ENCODE results near the gene SPC25.
"Not testable (repeated sequence)": the region's sequence is repeated elsewhere in the genome, so short reads cannot be mapped to it uniquely, and the experiment has no call there.

SPC25 gene, protein sequence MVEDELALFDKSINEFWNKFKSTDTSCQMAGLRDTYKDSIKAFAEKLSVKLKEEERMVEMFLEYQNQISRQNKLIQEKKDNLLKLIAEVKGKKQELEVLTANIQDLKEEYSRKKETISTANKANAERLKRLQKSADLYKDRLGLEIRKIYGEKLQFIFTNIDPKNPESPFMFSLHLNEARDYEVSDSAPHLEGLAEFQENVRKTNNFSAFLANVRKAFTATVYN

DNA sequence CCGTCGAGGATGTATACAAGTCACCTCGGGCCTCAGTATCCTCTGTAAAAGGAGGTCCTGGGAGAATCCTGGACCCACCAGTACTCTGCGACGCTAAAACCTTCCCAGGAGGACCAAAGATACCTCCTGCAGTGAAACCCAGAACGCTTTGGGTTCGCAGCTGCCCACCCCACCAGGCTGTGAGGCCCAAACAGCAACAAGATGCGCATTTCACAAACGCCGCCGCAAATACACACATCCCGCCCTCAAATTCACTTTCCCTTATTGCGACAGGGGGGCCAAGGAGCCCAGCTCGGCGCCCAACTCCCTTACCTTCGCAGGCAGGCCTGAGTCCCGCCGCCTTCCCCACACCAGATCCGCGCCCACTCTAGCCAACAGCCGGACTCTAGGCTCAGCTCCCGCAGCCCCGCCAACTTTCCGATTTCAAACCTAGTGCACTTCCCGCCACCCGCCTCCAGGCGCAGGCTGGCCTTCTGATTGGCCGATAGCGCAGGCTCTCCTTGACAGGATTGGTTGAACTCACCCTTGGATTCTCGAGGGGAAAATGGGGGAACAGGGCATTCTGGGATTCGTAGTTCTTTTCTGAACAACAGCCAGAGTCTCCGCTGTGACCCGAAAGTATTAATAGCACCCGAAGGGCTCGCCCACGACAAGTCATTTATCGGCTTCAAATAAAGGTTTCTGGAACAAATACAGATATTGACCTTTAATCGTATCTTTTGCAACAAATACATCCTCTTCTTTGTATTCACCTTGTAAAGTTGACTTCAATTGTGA is at the start of gene SPC25:
Gene SPC25, minus strand, starts transcription at position 425 of the 777 bp plus-strand sequence. CDS start 911 bp downstream, outside the sequence.
- peak; percentile 87 for DNase-seq (ENCODE audit: low spot score)

DNA sequence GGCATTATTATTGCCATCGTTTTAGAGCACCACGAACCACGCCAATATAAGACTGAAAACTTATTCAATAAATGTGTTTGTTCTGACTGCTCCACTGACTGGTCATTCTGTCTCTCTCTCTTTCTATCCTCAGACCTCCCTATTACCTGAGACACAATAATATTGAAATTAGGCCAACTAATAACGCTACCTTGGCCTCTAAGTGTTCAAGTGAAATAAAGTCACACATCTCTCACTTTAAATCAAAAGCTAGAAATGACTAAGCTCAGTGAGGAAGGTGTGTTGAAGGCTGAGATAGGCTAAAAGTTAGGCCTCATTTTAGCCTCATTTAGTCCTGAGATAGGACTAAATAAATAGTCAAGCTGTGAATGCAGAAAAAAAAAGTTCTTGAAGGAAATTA is 49.7 kb upstream of the SPC25 start:
- no peak for DNase-seq (ENCODE audit: low spot score)

DNA sequence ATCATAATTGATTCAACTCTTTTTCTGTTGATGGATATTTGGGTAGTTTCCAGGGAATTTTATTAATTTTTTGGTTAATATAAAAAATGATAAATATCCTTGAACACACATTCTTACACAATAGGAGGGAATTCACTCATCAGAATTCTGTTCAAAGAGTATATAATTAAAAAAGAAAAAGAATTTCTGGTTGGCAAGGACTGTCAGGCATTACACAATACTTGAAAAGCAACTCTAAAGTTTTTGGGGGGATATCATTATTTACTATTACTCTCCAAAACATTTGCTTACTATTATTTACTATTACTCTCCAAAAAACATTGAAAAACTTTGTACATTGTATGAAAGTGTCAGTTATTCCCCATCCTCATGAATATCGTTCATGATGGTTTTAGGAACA is 48.8 kb upstream of the SPC25 start:
- DNase-seq (ENCODE audit: low spot score): no peak

GRCh38 chr2:168935810-168936581 is 45.8 kb upstream of the SPC25 start:
- no peak for DNase-seq (ENCODE audit: low spot score)

GRCh38 chr2:168934826-168935225 is 44.6 kb upstream of the SPC25 start:
- DNase-seq (ENCODE audit: low spot score): no peak

DNA sequence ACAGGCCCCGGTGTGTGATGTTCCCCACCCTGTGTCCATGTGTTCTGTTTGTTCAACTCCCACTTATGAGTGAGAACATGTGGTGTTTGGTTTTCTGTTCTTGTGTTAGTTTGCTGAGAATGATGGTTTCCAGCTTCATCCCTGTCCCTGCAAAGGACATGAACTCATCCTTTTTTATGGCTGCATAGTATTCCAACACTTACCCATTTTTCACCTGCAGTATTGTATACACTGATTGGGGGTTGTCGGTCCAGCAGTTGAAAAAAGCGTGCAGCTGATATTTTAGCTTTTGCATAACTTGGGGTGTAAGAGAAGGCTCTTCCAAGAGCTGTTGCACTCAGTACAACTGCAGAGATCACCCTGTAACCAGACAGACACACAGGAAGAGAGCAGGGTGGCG is 41.9 kb upstream of the SPC25 start:
- not testable (repeated sequence) for DNase-seq (ENCODE audit: low spot score)

- no peak for DNase-seq (ENCODE audit: low spot score)
Measured at GRCh38 chr2:168930242-168930641, 40.0 kb upstream of the SPC25 start.

DNA sequence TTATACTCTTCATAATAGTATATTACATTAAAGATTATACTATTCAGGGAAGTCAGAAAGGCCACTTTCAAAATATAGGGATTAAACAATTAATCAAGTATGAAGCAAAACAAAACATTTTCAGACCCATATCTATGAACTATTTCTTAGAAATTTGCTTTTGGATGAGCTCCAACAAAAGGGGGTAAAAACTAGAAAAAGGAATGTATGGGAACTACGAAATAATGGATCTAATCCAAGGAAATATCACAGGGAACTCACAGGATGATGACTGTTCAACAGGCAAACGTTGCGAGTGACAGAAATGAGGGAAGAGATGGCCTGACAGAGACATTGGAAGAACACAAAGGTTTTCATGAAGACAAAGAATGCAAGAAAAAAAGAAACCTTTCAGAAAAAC is 38.8 kb upstream of the SPC25 start:
- DNase-seq (ENCODE audit: low spot score): no peak

GRCh38 chr2:168928113-168928831 is 38.0 kb upstream of the SPC25 start:
- DNase-seq (ENCODE audit: low spot score): no peak

DNA sequence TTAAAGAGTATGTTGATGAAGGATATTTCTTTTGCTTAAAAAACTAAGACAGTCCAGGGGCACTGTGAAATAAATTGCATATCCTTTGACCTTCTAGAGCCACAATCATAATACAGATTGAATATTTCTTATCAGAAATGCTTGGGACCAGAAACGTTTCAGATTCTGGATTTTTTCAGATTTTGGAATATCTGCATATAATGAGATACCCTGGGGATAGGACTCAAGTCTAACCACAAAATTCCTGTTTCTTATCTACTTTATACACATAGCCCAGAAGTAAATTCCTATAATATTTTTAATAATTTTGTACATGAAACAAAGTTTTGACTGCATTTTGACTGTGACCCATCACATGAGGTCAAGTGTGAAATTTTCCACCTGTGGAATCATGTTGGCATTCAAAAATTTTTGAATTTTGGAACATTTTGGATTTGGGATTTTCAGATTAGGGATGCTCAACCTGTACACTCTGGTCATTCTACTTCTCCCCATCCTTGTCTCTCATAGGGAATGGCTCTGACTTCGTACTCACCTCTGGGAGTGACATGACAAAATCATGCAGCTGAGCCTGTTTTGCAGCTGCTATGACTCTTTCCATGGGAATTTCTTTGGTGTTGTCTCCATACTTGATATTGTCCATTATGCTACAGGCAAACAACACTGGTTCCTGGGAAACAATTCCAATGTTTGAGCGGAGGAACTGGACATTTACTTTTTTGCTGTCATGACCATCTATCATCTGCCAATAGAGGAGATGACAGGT is 36.6 kb upstream of the SPC25 start:
- DNase-seq (ENCODE audit: low spot score): no peak

DNA sequence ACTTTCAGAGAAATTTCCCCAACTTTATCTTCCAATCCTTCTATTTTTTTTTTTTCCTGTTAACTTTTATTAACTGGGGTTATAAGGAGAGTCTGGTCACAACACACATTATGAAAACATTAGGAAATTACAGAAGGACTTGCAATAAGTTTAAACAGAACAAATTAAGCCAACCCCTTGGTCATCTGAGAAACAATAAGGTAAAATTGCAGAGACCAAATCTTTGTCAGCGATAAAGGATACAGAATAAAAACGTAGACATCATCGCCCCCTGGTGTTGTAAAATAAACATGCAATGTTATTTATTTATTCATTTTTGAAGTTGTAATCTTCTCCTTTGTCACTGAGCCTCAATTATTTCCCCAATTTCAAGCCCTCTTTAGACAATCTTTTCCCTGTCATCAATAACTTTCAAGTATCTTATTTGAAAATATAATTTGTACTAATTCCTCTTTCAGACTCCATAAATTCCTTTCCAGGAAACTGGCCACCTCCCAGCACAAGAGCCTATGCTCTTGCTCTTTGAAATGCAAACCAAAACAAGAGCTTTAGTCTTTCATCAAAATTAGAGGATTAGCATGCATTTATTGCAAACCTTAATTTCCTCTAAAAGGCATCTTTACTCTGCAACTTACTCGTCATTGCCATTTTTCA is 30.4 kb upstream of the SPC25 start:
- no peak for DNase-seq (ENCODE audit: low spot score)

DNA sequence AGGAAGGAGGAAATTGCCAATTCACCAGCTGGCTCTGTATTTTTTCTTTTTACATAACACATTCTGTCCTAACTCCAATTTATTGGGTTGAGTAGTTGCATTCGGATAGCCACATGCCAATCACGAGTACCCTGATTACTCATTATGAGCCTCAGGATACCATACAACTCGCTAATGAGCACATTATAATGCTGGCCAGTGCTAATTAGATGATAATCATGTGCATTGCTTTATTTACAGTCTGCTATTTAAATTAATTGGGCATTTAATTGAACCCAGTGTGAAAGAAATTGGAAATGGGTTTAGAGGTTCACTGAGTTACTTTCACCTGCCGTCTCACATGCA is 26.1 kb upstream of the SPC25 start:
- no peak for DNase-seq (ENCODE audit: low spot score)

- no peak for DNase-seq (ENCODE audit: low spot score)
Measured at GRCh38 chr2:168915441-168916330, 25.5 kb upstream of the SPC25 start.

- no peak for DNase-seq (ENCODE audit: low spot score)
Measured at GRCh38 chr2:168913495-168913894, 23.3 kb upstream of the SPC25 start.

DNA sequence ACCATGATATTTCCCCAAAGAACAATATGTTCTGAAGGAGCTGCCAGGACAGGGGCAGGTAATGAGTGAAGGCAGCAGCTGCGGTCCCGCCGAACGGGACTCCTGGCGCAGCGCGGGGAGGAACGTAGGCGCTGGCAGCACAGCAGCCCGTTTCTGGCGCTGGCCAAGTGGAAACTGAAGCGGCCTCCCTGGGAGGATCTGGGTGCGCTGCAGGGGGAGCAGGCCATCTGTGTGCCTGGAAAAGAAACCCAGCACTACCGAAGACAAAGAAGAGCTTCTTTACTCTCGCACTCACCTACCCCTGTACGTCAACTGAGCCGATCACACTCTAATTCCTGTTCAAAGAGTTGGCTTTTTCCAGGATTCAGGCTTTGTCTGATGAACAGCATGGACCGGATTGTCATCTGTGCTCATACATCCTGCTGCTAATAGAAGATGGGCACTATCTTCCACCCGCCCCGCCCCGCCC is 22.7 kb upstream of the SPC25 start:
- peak; percentile 74 for DNase-seq (ENCODE audit: low spot score)

DNA sequence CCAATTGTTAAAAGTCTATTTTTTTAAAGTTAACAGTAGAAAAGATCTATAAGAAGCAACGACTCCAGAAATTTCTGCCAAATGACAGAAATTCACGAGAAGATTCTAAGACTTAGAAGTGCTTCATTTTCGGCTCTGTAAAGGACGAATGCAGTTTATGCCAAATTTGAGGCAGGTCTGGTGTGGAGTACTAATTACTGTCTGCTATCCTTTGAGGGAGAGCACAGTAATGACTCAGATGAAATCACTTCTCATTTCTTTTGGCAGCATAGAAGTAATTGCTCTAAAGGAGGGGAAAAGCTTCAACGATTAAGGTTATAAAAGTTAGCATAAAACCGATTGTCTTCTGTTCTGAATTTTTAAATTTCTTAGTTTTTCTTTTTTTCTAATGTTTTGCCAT is 22.2 kb upstream of the SPC25 start:
- DNase-seq (ENCODE audit: low spot score): no peak

DNA sequence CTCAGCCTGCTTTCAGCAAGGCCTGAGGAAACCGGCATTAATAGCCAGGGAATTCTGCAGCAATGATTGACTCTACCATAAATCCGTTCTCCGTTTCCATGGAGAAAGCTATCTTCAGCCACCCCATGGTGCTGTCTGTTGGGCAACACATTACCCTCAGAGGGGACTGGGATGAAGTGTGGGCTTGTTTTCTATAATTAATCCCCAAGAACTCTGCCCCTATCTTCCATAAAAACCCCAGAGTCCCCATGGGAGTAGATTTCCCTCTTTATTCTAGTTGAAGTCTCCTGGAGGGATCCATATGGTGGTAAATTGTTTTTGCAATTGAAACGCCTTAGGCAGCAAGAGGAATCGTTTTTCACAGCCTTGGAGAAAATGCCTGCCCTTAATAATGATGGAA is 20.1 kb upstream of the SPC25 start:
- no peak for DNase-seq (ENCODE audit: low spot score)

DNA sequence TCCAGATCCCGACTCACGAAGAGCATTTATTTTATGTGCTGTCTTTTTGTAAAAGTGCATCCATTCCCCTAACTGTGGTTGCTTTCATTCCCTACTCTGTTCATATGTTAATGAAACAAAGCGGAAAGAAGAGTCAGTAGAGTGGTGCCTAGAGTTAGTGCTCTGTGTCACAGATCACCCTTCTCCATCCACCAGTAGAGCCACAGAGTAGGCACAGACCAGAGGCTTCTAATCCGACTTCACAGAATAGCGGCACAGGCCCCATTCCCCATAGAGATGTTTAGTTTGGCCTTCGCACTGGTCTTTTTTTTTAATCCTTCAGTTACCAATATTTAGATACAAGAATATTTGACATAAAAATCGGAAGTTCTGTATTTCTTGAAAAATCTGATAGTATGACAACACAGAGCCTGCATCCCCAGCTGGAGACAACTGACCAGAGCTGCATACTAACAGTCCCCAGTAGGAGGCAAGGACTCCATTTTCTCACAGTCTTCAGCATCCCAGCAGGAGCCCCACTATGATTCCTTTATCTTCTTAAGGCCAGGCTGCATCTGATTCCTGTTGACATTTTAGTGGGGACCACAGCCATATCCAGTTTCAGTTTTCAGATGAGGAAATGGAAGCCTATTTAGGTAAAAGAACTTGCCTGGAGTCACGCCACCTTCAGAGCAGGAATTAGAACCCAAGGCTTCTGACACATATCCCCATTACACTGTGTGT is 17.9 kb upstream of the SPC25 start:
- no peak for DNase-seq (ENCODE audit: low spot score)

GRCh38 chr2:168904358-168904757 is 14.1 kb upstream of the SPC25 start:
- DNase-seq (ENCODE audit: low spot score): no peak
